Activated CD8-positive, alpha-beta memory T cell treated with anti-CD3 and anti-CD28 coated beads, Interleukin-2, amount 10 ng/mL, durations not matched to agents 7 days and 5 days (primary cell): ENCODE results near the gene DGUOK. TPM values are rescaled to one million over a fixed set of nuclear protein-coding genes. Genes with fewer than 3 reads are reported as not detected.

Experiments
- ATAC-seq: fragments of 150-1000 bp; cut with Tn5 transposase; one replicate; pipeline ENCODE4 v1.10.0; 2021; ENCODE audit warnings: moderate library complexity
- CTCF ChIA-PET: fragments of 350-600 bp; sonication (Branson Sonifier 250); formaldehyde crosslinking; loops from one replicate; lab custom pipeline; 2021; ENCODE audit warnings: antibody characterized with exemption; lab: Charles Lee
- DNase-seq: peaks from one replicate; pipeline ENCODE4 v3.0.0-alpha.2; 2020
- H3K27ac Mint-ChIP-seq: one replicate; pipeline ENCODE4 v1.8.0; 2021; ENCODE audit warnings: mild to moderate bottlenecking, mixed read lengths
- H3K27me3 Mint-ChIP-seq: one replicate; pipeline ENCODE4 v1.8.0; 2021; ENCODE audit warnings: mixed read lengths
- H3K36me3 Mint-ChIP-seq: one replicate; pipeline ENCODE4 v1.8.0; 2021; ENCODE audit warnings: mild to moderate bottlenecking, mixed read lengths
- H3K4me1 Mint-ChIP-seq: one replicate; pipeline ENCODE4 v1.8.0; 2021; ENCODE audit warnings: mixed read lengths
- H3K4me3 Mint-ChIP-seq: one replicate; pipeline ENCODE4 v1.8.0; 2021; ENCODE audit warnings: mild to moderate bottlenecking, moderate library complexity, mixed read lengths
- H3K9me3 Mint-ChIP-seq: one replicate; pipeline ENCODE4 v1.8.0; 2022; ENCODE audit warnings: low read depth, mixed read lengths
- total RNA-seq, 2 experiments: library from RNA; stranded (reverse); gene quantifications; one replicate each; pipeline ENCODE4 v1.2.3, GENCODE V29; 2021

Gene DGUOK
- total RNA-seq, 2 experiments from 2014 or later, result 65.9 to 75.4 TPM

- CTCF ChIA-PET, result interaction anchor here (1.3 kb wide), 1 partner anchor 63 kb away, joined by 3 read pairs; no protein-coding TSS in a partner anchor
- Mint-ChIP-seq H3K9me3 (no peaks in the 10 kb centered on the region), H3K27ac (peak within 1 kb of the TSS; percentile 82), H3K36me3 (peaks cover 14% of the 10 kb centered on the region), H3K4me1 (peaks cover 61% of the 10 kb centered on the region), H3K4me3 (peak within 1 kb of the TSS; percentile 74), H3K27me3 (peaks cover 23% of the 10 kb centered on the region)
- peak; percentile 68 for DNase-seq
- peak; percentile 12 for ATAC-seq
Observed at GRCh38 chr2:73984203-73984921, 57.7 kb downstream of the DGUOK start, which contains the start of gene TET3. TSS of gene TET3 (plus strand) at chr2:73984910. CDS start at chr2:73986404, 1,494 bp downstream.

GRCh38 chr2:73984922-73985307, 58.2 kb downstream of the DGUOK start:
- Mint-ChIP-seq H3K27me3 (peaks cover 23% of the 10 kb centered on the region), H3K36me3 (peaks cover 20% of the 10 kb centered on the region), H3K9me3 (no peaks in the 10 kb centered on the region), H3K27ac (no peak overlapping the region), H3K4me1 (peaks cover 61% of the 10 kb centered on the region), H3K4me3 (no peak overlapping the region)
- ATAC-seq (peak; percentile 54), DNase-seq (peak; percentile 65)
- CTCF ChIA-PET, result interaction anchor here (1.3 kb wide), 1 partner anchor 64 kb away, joined by 3 read pairs; no protein-coding TSS in a partner anchor

GRCh38 chr2:73985308-73986084, 58.8 kb downstream of the DGUOK start:
- H3K4me3 Mint-ChIP-seq, result peak overlapping the region; percentile 74
- H3K9me3 Mint-ChIP-seq, result peaks cover 3% of the 10 kb centered on the region
- peaks cover 25% of the 10 kb centered on the region for H3K36me3 Mint-ChIP-seq
- peaks cover 23% of the 10 kb centered on the region for H3K27me3 Mint-ChIP-seq
- H3K27ac Mint-ChIP-seq, result peak overlapping the region; percentile 82
- CTCF ChIA-PET, result interaction anchor here (1.3 to 4.4 kb wide), 7 partner anchors 17 to 161 kb away, joined by 3 to 23 read pairs (median 8); partner anchors contain the start of genes DGUOK and STAMBP
- peak; percentile 35 for ATAC-seq
- H3K4me1 Mint-ChIP-seq, result peaks cover 56% of the 10 kb centered on the region
- DNase-seq, result peak; percentile 68

GRCh38 chr2:73986085-73986681, 59.5 kb downstream of the DGUOK start:
- DNase-seq, result peak; percentile 70

GRCh38 chr2:73987109-73987947, 60.6 kb downstream of the DGUOK start:
- H3K4me3 Mint-ChIP-seq, result peak overlapping the region; percentile 74
- CTCF ChIA-PET, result interaction anchor here (0.7 to 4.4 kb wide), 25 partner anchors 8 to 219 kb away, joined by 3 to 23 read pairs (median 3); partner anchors contain the start of genes BOLA3, MOB1A and STAMBP
- DNase-seq, result peak; percentile 71
- H3K9me3 Mint-ChIP-seq, result peaks cover 8% of the 10 kb centered on the region
- H3K27me3 Mint-ChIP-seq, result peaks cover 11% of the 10 kb centered on the region
- ATAC-seq, result peak; percentile 48
- H3K27ac Mint-ChIP-seq, result peak overlapping the region; percentile 82
- H3K4me1 Mint-ChIP-seq, result peaks cover 49% of the 10 kb centered on the region
- H3K36me3 Mint-ChIP-seq, result peaks cover 40% of the 10 kb centered on the region

More at GRCh38 chr2:73986085-73986681, 59.5 kb downstream of the DGUOK start:
- H3K27ac Mint-ChIP-seq, result peak overlapping the region; percentile 82
- H3K27me3 Mint-ChIP-seq, result peaks cover 19% of the 10 kb centered on the region
- H3K4me3 Mint-ChIP-seq, result peak overlapping the region; percentile 74
- H3K9me3 Mint-ChIP-seq, result peaks cover 5% of the 10 kb centered on the region
- CTCF ChIA-PET, result interaction anchor here (0.9 to 4.4 kb wide), 14 partner anchors 14 to 220 kb away, joined by 3 to 23 read pairs (median 4); partner anchors contain the start of genes BOLA3, DGUOK and STAMBP
- ATAC-seq, result peak; percentile 17
- H3K4me1 Mint-ChIP-seq, result peaks cover 49% of the 10 kb centered on the region
- H3K36me3 Mint-ChIP-seq, result peaks cover 31% of the 10 kb centered on the region

GRCh38 chr2:73987948-73988700, 61.4 kb downstream of the DGUOK start:
- H3K36me3 Mint-ChIP-seq, result peaks cover 45% of the 10 kb centered on the region
- H3K27ac Mint-ChIP-seq, result no peak overlapping the region

GRCh38 chr2:73989972-73990371, 63.3 kb downstream of the DGUOK start:
- peaks cover 52% of the 10 kb centered on the region for H3K36me3 Mint-ChIP-seq
- peaks cover 58% of the 10 kb centered on the region for H3K4me1 Mint-ChIP-seq
- H3K27me3 Mint-ChIP-seq, result no peaks in the 10 kb centered on the region
- CTCF ChIA-PET, result interaction anchor here (4.4 kb wide), 1 partner anchor 82 kb away, joined by 22 read pairs; no protein-coding TSS in a partner anchor
- no peak for DNase-seq
- H3K27ac Mint-ChIP-seq, result no peak overlapping the region
- ATAC-seq, result no peak
- H3K9me3 Mint-ChIP-seq, result peaks cover 8% of the 10 kb centered on the region
- H3K4me3 Mint-ChIP-seq, result no peak overlapping the region

More at GRCh38 chr2:73987948-73988700, 61.4 kb downstream of the DGUOK start:
- ATAC-seq (no peak), DNase-seq (no peak)
- CTCF ChIA-PET, result interaction anchor here (0.6 to 4.4 kb wide), 23 partner anchors 9 to 191 kb away, joined by 3 to 23 read pairs (median 4); partner anchors contain the start of genes BOLA3, MOB1A and STAMBP
- peaks cover 8% of the 10 kb centered on the region for H3K9me3 Mint-ChIP-seq
- peaks cover 8% of the 10 kb centered on the region for H3K27me3 Mint-ChIP-seq
- H3K4me3 Mint-ChIP-seq, result peak overlapping the region; percentile 74
- H3K4me1 Mint-ChIP-seq, result peaks cover 50% of the 10 kb centered on the region

- DNase-seq (no peak), ATAC-seq (no peak)
- H3K4me3 Mint-ChIP-seq, result no peak overlapping the region
- CTCF ChIA-PET, result no interaction called here
- peaks cover 58% of the 10 kb centered on the region for H3K4me1 Mint-ChIP-seq
- H3K27me3 Mint-ChIP-seq, result no peaks in the 10 kb centered on the region
- peaks cover 53% of the 10 kb centered on the region for H3K36me3 Mint-ChIP-seq
- peaks cover 8% of the 10 kb centered on the region for H3K9me3 Mint-ChIP-seq
- no peak overlapping the region for H3K27ac Mint-ChIP-seq
Observed at GRCh38 chr2:73990531-73990930, 63.9 kb downstream of the DGUOK start.

GRCh38 chr2:73992036-73992435, 65.4 kb downstream of the DGUOK start:
- peaks cover 44% of the 10 kb centered on the region for H3K4me1 Mint-ChIP-seq
- ATAC-seq, result no peak
- H3K4me3 Mint-ChIP-seq, result no peak overlapping the region
- no peak for DNase-seq
- peaks cover 46% of the 10 kb centered on the region for H3K36me3 Mint-ChIP-seq
- no peak overlapping the region for H3K27ac Mint-ChIP-seq
- peaks cover 8% of the 10 kb centered on the region for H3K9me3 Mint-ChIP-seq
- CTCF ChIA-PET, result no interaction called here
- no peaks in the 10 kb centered on the region for H3K27me3 Mint-ChIP-seq

GRCh38 chr2:73993376-73993775, 66.7 kb downstream of the DGUOK start:
- no peak overlapping the region for H3K27ac Mint-ChIP-seq
- H3K9me3 Mint-ChIP-seq, result peaks cover 8% of the 10 kb centered on the region
- H3K4me1 Mint-ChIP-seq, result peaks cover 34% of the 10 kb centered on the region
- H3K4me3 Mint-ChIP-seq, result no peak overlapping the region
- H3K27me3 Mint-ChIP-seq, result no peaks in the 10 kb centered on the region
- no peak for ATAC-seq
- H3K36me3 Mint-ChIP-seq, result peaks cover 46% of the 10 kb centered on the region
- CTCF ChIA-PET, result interaction anchor here (1.0 kb wide), 1 partner anchor 9 kb away, joined by 3 read pairs; no protein-coding TSS in a partner anchor
- no peak for DNase-seq

- CTCF ChIA-PET, result interaction anchor here (0.6 to 1.0 kb wide), 2 partner anchors 9 to 186 kb away, joined by 3 read pairs; no protein-coding TSS in a partner anchor
- Mint-ChIP-seq H3K27me3 (no peaks in the 10 kb centered on the region), H3K9me3 (peaks cover 8% of the 10 kb centered on the region), H3K4me1 (peaks cover 33% of the 10 kb centered on the region), H3K36me3 (peaks cover 44% of the 10 kb centered on the region), H3K27ac (no peak overlapping the region), H3K4me3 (no peak overlapping the region)
- DNase-seq, result no peak
- peak; percentile 16 for ATAC-seq
Observed at GRCh38 chr2:73993778-73994177, 67.1 kb downstream of the DGUOK start.
